ENCODE results near the gene RELB. TPM values are rescaled to one million over a fixed set of nuclear protein-coding genes. Genes with fewer than 3 reads are reported as not detected.
A peak's percentile ranks its signal among the peaks of the same experiment; 100 is the strongest.

RELB gene, protein sequence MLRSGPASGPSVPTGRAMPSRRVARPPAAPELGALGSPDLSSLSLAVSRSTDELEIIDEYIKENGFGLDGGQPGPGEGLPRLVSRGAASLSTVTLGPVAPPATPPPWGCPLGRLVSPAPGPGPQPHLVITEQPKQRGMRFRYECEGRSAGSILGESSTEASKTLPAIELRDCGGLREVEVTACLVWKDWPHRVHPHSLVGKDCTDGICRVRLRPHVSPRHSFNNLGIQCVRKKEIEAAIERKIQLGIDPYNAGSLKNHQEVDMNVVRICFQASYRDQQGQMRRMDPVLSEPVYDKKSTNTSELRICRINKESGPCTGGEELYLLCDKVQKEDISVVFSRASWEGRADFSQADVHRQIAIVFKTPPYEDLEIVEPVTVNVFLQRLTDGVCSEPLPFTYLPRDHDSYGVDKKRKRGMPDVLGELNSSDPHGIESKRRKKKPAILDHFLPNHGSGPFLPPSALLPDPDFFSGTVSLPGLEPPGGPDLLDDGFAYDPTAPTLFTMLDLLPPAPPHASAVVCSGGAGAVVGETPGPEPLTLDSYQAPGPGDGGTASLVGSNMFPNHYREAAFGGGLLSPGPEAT
- polyA plus RNA-seq (2011; rRNA removed) (9.9 and 13.9 TPM in 2 replicates), polyA minus RNA-seq (2011; rRNA and poly(A)+ RNA removed) (11.8 and 16.7 TPM in 2 replicates)

DNA sequence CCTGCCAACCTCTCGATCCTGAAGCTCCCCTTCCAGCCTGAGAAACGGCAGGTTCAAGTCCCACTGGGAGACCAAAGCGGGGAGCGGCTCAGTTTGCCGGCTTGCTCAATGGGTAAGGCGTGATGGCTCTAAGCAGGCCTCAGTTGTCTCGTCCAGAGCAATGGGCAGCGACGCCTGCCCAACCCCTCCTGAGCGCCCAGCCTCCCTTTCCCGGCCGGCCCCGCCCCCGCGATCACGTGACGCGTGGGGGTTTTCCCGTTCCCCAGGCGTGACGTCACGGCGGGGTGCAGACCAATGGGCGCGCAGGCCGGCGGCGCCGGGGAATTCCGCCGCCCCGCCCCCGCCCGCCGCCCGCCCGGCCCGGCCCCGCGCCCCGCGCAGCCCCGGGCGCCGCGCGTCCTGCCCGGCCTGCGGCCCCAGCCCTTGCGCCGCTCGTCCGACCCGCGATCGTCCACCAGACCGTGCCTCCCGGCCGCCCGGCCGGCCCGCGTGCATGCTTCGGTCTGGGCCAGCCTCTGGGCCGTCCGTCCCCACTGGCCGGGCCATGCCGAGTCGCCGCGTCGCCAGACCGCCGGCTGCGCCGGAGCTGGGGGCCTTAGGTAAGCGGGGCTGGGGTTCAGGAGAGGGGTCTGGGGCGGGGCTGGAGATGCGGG lies at the start of gene RELB:
TSS of gene RELB (plus strand) at position 378 of the 653 bp plus-strand sequence. CDS start at position 494, 116 bp downstream.
- H3K27ac ChIP-seq (ENCODE audit: low read depth, low read length) = peak within 1 kb of the TSS; percentile 97
- POLR2A ChIA-PET = interaction anchor here (0.5 to 1.8 kb wide), 4 partner anchors 23 to 95 kb away, joined by 3 to 12 read pairs (median 6); partner anchors contain the start of gene CLASRP
- H3K27me3 ChIP-seq (ENCODE audit: control insufficient read depth, insufficient read depth, low read length) = no peaks in the 10 kb centered on the region
- CTCF ChIA-PET = interaction anchor here (0.5 to 1.5 kb wide), 2 partner anchors 10 to 362 kb away, joined by 4 read pairs; no protein-coding TSS in a partner anchor
- peak; percentile 72 for DNase-seq (ENCODE audit: low read depth, low spot score)
- H3K4me3 ChIP-seq (ENCODE audit: low read depth, low read length) = peak within 1 kb of the TSS; percentile 84
- TF ChIP-seq, protein P1, sequence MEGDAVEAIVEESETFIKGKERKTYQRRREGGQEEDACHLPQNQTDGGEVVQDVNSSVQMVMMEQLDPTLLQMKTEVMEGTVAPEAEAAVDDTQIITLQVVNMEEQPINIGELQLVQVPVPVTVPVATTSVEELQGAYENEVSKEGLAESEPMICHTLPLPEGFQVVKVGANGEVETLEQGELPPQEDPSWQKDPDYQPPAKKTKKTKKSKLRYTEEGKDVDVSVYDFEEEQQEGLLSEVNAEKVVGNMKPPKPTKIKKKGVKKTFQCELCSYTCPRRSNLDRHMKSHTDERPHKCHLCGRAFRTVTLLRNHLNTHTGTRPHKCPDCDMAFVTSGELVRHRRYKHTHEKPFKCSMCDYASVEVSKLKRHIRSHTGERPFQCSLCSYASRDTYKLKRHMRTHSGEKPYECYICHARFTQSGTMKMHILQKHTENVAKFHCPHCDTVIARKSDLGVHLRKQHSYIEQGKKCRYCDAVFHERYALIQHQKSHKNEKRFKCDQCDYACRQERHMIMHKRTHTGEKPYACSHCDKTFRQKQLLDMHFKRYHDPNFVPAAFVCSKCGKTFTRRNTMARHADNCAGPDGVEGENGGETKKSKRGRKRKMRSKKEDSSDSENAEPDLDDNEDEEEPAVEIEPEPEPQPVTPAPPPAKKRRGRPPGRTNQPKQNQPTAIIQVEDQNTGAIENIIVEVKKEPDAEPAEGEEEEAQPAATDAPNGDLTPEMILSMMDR (IDR thresholded peaks at IDR 0.05; ENCODE audit: low read depth, low read length) = no peak
- no peaks in the 10 kb centered on the region for H3K9me3 ChIP-seq (ENCODE audit: control insufficient read depth, insufficient read depth, low read length)

GRCh38 chr19:44954278-44954648 lies 47.0 kb upstream of the RELB start:
- Histone ChIP-seq H3K27me3 (ENCODE audit: control insufficient read depth, insufficient read depth, low read length) (no peaks in the 10 kb centered on the region), H3K4me3 (ENCODE audit: low read depth, low read length) (peak overlapping the region; percentile 93), H3K9me3 (ENCODE audit: control insufficient read depth, insufficient read depth, low read length) (no peaks in the 10 kb centered on the region), H3K27ac (ENCODE audit: low read depth, low read length) (peak overlapping the region; percentile 95)
- POLR2A ChIA-PET = interaction anchor here (0.5 to 1.5 kb wide), 9 partner anchors 8 to 224 kb away, joined by 3 to 12 read pairs (median 5); partner anchors contain the start of genes PPP1R37, TOMM40 and TRAPPC6A
- TF ChIP-seq, protein P1 (IDR thresholded peaks at IDR 0.05; ENCODE audit: low read depth, low read length) = no peak
- CTCF ChIA-PET = interaction anchor here (0.7 to 5.0 kb wide), 5 partner anchors 43 to 231 kb away, joined by 3 to 101 read pairs (median 8); partner anchors contain the start of gene APOE
- DNase-seq (ENCODE audit: low read depth, low spot score) = no peak

DNA sequence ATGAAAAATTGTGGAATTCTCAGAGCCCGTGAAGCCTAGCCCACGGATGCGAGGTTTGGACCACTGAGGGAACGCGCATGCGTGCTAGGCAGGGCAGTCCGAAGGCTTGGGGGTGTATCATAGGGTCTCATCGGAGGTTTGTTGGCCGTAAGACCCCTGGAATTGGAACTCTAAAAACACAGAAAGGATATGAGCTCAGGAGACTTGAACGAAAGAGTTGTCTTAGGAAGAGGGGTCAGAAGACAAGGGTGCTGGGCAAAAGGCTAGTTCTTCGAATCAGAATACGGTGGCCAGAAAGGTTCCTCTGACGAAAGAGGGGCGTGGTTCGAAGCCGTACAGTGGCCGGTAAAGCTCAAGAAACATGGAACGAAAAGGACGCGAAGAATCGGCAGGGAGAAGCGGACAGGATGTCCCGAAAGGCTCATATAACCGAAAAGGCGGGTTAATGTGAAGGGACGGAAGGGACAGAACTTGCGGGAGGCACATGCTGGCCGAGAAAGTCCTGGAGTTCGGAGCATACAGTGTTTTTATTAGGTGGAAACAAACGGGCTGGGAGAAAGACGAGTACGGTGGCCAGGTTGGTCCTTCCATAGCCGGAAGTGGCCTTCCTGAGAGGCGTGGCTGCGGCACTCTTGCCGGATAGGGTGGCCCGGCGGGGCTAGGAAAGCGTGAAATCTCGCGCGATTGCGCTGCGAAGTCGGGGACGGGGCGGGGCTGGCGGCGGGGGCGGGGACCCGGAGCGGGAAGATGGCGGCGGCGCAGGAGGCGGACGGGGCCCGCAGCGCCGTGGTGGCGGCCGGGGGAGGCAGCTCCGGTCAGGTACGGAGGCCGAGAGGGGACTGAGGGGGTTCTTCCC lies 46.4 kb upstream of the RELB start, which contains the start of gene CLPTM1:
TSS of gene CLPTM1 (plus strand) at position 732 of the 856 bp plus-strand sequence. CDS start at position 748, 16 bp downstream.
- ChIA-PET POLR2A (interaction anchor here (0.5 to 1.5 kb wide), 10 partner anchors 9 to 223 kb away, joined by 3 to 12 read pairs (median 5); partner anchors contain the start of genes PPP1R37, TOMM40 and TRAPPC6A), CTCF (interaction anchor here (0.7 to 5.0 kb wide), 4 partner anchors 44 to 137 kb away, joined by 3 to 101 read pairs (median 6); partner anchors contain the start of gene APOE)
- TF ChIP-seq, protein P1 (IDR thresholded peaks at IDR 0.05; ENCODE audit: low read depth, low read length) = no peak

More for the DNA sequence above, 46.4 kb upstream of the RELB start, which contains the start of gene CLPTM1:
- Histone ChIP-seq H3K4me3 (ENCODE audit: low read depth, low read length) (peak within 1 kb of the TSS; percentile 97), H3K27me3 (ENCODE audit: control insufficient read depth, insufficient read depth, low read length) (no peaks in the 10 kb centered on the region), H3K27ac (ENCODE audit: low read depth, low read length) (peak within 1 kb of the TSS; percentile 95), H3K9me3 (ENCODE audit: control insufficient read depth, insufficient read depth, low read length) (no peaks in the 10 kb centered on the region)
- peak; percentile 95 for DNase-seq (ENCODE audit: low read depth, low spot score)

Measured in AG04450 (cell line).